ENCODE data around the gene NUBPL.
A peak's percentile ranks its signal among the peaks of the same experiment; 100 is the strongest.

NUBPL gene

GRCh38 chr14:31559939-31560338, 1.3 kb upstream of the NUBPL start:
- H3K27ac Mint-ChIP-seq, result no peak overlapping the region
- peaks cover 3% of the 10 kb centered on the region for H3K36me3 Mint-ChIP-seq (ENCODE audit: low read depth)
- H3K4me1 Mint-ChIP-seq (ENCODE audit: low read depth), result peaks cover 21% of the 10 kb centered on the region
- H3K9me3 Mint-ChIP-seq, result no peaks in the 10 kb centered on the region
- no peak for DNase-seq (ENCODE audit: low spot score)
- H3K27me3 Mint-ChIP-seq (ENCODE audit: low read depth), result peaks cover 17% of the 10 kb centered on the region
- no peak overlapping the region for H3K4me3 Mint-ChIP-seq

- H3K27me3 Mint-ChIP-seq (ENCODE audit: low read depth), result peaks cover 16% of the 10 kb centered on the region
- peak overlapping the region; percentile 99 for H3K27ac Mint-ChIP-seq
- peak overlapping the region; percentile 97 for H3K4me3 Mint-ChIP-seq
- DNase-seq (ENCODE audit: low spot score), result no peak
- H3K4me1 Mint-ChIP-seq (ENCODE audit: low read depth), result peaks cover 21% of the 10 kb centered on the region
- peaks cover 3% of the 10 kb centered on the region for H3K36me3 Mint-ChIP-seq (ENCODE audit: low read depth)
- H3K9me3 Mint-ChIP-seq, result no peaks in the 10 kb centered on the region
Observed at GRCh38 chr14:31560759-31561154, 447 bp upstream of the NUBPL start.

GRCh38 chr14:31564194-31564593, 3.0 kb downstream of the NUBPL start:
- H3K4me3 Mint-ChIP-seq, result no peak overlapping the region
- H3K27me3 Mint-ChIP-seq (ENCODE audit: low read depth), result peaks cover 3% of the 10 kb centered on the region
- no peak overlapping the region for H3K27ac Mint-ChIP-seq
- H3K9me3 Mint-ChIP-seq, result no peaks in the 10 kb centered on the region
- peaks cover 8% of the 10 kb centered on the region for H3K36me3 Mint-ChIP-seq (ENCODE audit: low read depth)
- H3K4me1 Mint-ChIP-seq (ENCODE audit: low read depth), result peaks cover 32% of the 10 kb centered on the region
- no peak for DNase-seq (ENCODE audit: low spot score)

DNA sequence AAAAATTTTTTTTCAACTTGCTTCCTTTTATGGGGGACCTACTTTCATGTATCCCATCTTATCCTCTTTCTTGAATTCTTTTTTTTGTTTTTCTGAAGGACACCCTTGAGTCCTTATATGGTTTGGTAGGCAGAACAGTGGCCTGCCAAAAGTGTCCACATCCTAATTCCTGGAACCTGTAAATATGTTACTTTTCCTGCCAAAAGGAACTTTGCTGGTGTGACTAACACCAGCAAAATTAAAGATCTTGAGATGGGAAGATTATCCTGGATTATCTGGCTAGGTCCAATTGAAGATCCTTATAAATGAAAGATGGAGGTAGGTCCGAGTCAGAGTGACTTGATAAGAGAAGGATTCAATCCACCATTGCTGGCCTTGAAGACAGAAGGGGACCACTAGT, 5.3 kb downstream of the NUBPL start:
- no peak overlapping the region for H3K4me3 Mint-ChIP-seq
- DNase-seq (ENCODE audit: low spot score), result no peak
- H3K27me3 Mint-ChIP-seq (ENCODE audit: low read depth), result no peaks in the 10 kb centered on the region
- peaks cover 24% of the 10 kb centered on the region for H3K4me1 Mint-ChIP-seq (ENCODE audit: low read depth)
- H3K27ac Mint-ChIP-seq, result no peak overlapping the region
- H3K36me3 Mint-ChIP-seq (ENCODE audit: low read depth), result peaks cover 6% of the 10 kb centered on the region
- H3K9me3 Mint-ChIP-seq, result no peaks in the 10 kb centered on the region

DNA sequence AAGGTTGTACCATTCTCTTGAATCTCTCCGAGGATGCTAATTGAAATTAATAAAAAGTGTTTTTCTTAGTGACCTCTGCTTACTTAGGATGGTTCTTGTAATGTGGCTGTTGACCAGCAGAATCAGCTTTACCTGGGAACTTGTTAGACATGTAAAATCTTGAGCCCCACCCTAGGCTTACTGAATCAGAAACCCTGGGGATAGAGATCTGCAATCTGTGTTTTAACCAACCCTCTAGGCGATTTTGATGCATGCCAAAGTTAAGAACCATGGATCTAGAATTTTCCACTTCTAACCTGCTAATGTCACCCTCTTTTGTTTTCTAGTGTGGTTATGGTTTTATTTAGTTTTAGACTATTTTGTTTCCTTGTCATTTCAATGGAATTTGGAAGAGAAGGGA, 6.5 kb downstream of the NUBPL start:
- Mint-ChIP-seq H3K4me1 (ENCODE audit: low read depth) (peaks cover 22% of the 10 kb centered on the region), H3K36me3 (ENCODE audit: low read depth) (peaks cover 6% of the 10 kb centered on the region), H3K9me3 (no peaks in the 10 kb centered on the region), H3K27me3 (ENCODE audit: low read depth) (no peaks in the 10 kb centered on the region), H3K27ac (no peak overlapping the region), H3K4me3 (no peak overlapping the region)
- no peak for DNase-seq (ENCODE audit: low spot score)

DNA sequence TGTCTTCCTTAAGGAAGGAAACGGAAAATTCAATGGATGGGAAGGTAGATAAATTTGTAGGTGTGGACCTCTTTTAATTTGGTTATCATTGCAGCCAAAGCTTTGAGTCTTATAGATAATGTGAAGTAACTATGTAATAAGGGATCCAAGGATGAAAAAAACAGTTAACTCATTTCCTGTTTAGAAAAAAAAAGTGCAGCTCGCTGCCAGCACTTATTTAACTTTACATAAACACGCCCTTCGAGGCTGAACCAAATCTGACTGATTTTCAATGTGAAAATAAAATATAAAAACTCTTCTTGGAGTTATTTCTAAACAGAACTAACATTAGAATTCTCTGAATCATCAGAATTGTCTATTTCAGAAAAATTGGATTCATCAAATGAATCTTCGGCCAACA, 7.0 kb downstream of the NUBPL start:
- peaks cover 19% of the 10 kb centered on the region for H3K4me1 Mint-ChIP-seq (ENCODE audit: low read depth)
- DNase-seq (ENCODE audit: low spot score), result no peak
- no peaks in the 10 kb centered on the region for H3K27me3 Mint-ChIP-seq (ENCODE audit: low read depth)
- no peaks in the 10 kb centered on the region for H3K9me3 Mint-ChIP-seq
- H3K4me3 Mint-ChIP-seq, result no peak overlapping the region
- no peak overlapping the region for H3K27ac Mint-ChIP-seq
- peaks cover 6% of the 10 kb centered on the region for H3K36me3 Mint-ChIP-seq (ENCODE audit: low read depth)

- Mint-ChIP-seq H3K4me1 (ENCODE audit: low read depth) (peaks cover 17% of the 10 kb centered on the region), H3K27me3 (ENCODE audit: low read depth) (no peaks in the 10 kb centered on the region), H3K36me3 (ENCODE audit: low read depth) (peaks cover 6% of the 10 kb centered on the region), H3K9me3 (no peaks in the 10 kb centered on the region), H3K4me3 (no peak overlapping the region), H3K27ac (no peak overlapping the region)
- DNase-seq (ENCODE audit: low spot score), result no peak
Observed at GRCh38 chr14:31568671-31569070, 7.5 kb downstream of the NUBPL start.

DNA sequence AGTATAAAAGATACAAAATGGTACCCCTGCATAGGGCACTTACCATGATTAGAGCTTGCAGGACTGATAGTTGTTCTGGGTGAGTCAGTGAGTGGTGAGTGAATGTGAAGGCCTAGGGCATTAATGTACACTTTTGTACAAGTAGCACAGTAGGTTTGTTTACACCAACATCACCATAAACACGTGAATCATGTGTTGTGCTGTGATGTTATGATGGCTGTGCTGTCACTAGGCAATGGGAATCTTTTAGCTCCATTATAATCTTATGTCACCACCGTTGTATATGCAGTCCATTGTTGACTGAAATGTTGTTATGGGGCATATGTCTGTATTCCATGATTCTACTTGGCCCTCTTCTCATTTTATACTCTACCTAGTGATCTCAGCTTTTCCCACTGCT, 11.8 kb downstream of the NUBPL start:
- Mint-ChIP-seq H3K27me3 (ENCODE audit: low read depth) (no peaks in the 10 kb centered on the region), H3K4me3 (no peak overlapping the region), H3K36me3 (ENCODE audit: low read depth) (peaks cover 2% of the 10 kb centered on the region), H3K9me3 (no peaks in the 10 kb centered on the region), H3K4me1 (ENCODE audit: low read depth) (peaks cover 6% of the 10 kb centered on the region), H3K27ac (no peak overlapping the region)
- DNase-seq (ENCODE audit: low spot score), result no peak

GRCh38 chr14:31576949-31577348, 15.7 kb downstream of the NUBPL start:
- Mint-ChIP-seq H3K9me3 (no peaks in the 10 kb centered on the region), H3K27me3 (ENCODE audit: low read depth) (no peaks in the 10 kb centered on the region)

DNA sequence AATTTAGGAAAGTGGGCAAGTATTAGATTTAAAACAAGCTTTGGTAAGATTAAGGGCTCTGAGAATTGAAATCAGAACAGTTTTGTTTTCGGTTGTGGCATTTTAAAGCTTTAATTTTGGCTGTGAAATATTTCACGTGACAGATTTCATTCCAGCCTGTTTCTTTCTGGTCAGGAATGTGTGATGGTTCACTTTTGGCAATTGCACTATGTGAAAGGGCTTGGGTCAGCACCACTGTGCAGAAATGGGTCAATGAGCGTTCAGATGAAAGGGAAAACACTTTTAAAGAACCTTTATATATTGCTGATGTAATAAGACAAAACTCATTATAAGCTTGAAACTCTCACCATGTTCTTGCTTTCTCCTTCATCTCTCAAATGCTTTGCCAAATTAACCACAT, 17.1 kb downstream of the NUBPL start:
- Mint-ChIP-seq H3K9me3 (no peaks in the 10 kb centered on the region), H3K4me3 (no peak overlapping the region), H3K27me3 (ENCODE audit: low read depth) (no peaks in the 10 kb centered on the region), H3K27ac (no peak overlapping the region), H3K36me3 (ENCODE audit: low read depth) (no peaks in the 10 kb centered on the region), H3K4me1 (ENCODE audit: low read depth) (no peaks in the 10 kb centered on the region)
- no peak for DNase-seq (ENCODE audit: low spot score)

More at GRCh38 chr14:31576949-31577348, 15.7 kb downstream of the NUBPL start:
- no peak overlapping the region for H3K27ac Mint-ChIP-seq
- no peak overlapping the region for H3K4me3 Mint-ChIP-seq
- H3K36me3 Mint-ChIP-seq (ENCODE audit: low read depth), result no peaks in the 10 kb centered on the region
- DNase-seq (ENCODE audit: low spot score), result no peak
- no peaks in the 10 kb centered on the region for H3K4me1 Mint-ChIP-seq (ENCODE audit: low read depth)

GRCh38 chr14:31578792-31579501, 17.7 kb downstream of the NUBPL start:
- Mint-ChIP-seq H3K4me1 (ENCODE audit: low read depth) (no peaks in the 10 kb centered on the region), H3K27me3 (ENCODE audit: low read depth) (no peaks in the 10 kb centered on the region), H3K4me3 (no peak overlapping the region), H3K9me3 (no peaks in the 10 kb centered on the region), H3K36me3 (ENCODE audit: low read depth) (no peaks in the 10 kb centered on the region), H3K27ac (no peak overlapping the region)
- no peak for DNase-seq (ENCODE audit: low spot score)

DNA sequence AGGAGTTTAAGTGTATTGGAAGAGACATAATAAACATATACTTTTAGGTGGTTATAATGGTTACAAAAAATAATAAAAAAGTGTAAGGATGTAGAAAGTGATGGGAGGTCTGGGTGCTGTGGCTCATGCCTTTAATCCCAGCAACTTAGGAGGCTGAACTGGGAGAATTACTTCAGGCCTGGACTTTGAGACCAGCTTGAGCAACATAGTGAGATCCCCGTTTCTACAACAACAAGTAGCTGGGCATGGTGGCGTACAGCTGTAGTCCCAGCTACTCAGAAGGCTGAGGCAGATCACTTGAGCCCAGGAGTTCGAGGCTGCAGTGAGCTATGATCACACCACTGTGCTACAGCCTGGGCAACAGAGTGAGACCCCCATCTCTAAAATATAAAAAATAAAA, 19.0 kb downstream of the NUBPL start:
- Mint-ChIP-seq H3K27ac (no peak overlapping the region), H3K9me3 (no peaks in the 10 kb centered on the region)

DNA sequence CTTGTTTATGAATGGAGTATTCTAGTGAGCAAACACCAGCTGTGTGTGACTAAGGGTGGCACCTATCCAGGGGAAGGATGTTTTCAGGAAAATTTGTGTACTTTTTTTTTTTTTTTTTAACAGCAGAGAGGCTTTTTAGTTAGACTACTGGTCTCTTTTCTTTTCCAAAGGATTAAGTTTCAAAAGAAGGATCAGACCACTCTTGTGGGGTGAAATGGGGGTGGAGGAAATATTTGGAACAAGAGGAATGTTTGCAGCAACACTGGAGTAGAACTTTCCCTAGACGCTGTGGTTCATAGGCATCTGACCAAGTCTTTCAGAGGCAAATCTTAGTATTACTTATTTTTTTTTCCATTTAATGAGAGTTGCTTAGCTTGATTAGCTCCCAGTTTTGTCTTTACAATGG, 21.1 kb downstream of the NUBPL start:
- H3K36me3 Mint-ChIP-seq (ENCODE audit: low read depth), result peaks cover 2% of the 10 kb centered on the region
- H3K4me3 Mint-ChIP-seq, result no peak overlapping the region
- H3K27ac Mint-ChIP-seq, result no peak overlapping the region
- H3K9me3 Mint-ChIP-seq, result no peaks in the 10 kb centered on the region
- DNase-seq (ENCODE audit: low spot score), result no peak
- peaks cover 3% of the 10 kb centered on the region for H3K4me1 Mint-ChIP-seq (ENCODE audit: low read depth)
- H3K27me3 Mint-ChIP-seq (ENCODE audit: low read depth), result no peaks in the 10 kb centered on the region

More for the DNA sequence above, 19.0 kb downstream of the NUBPL start:
- no peak for DNase-seq (ENCODE audit: low spot score)
- Mint-ChIP-seq H3K4me3 (no peak overlapping the region), H3K36me3 (ENCODE audit: low read depth) (peaks cover under 1% of the 10 kb centered on the region), H3K4me1 (ENCODE audit: low read depth) (peaks cover under 1% of the 10 kb centered on the region), H3K27me3 (ENCODE audit: low read depth) (no peaks in the 10 kb centered on the region)

DNA sequence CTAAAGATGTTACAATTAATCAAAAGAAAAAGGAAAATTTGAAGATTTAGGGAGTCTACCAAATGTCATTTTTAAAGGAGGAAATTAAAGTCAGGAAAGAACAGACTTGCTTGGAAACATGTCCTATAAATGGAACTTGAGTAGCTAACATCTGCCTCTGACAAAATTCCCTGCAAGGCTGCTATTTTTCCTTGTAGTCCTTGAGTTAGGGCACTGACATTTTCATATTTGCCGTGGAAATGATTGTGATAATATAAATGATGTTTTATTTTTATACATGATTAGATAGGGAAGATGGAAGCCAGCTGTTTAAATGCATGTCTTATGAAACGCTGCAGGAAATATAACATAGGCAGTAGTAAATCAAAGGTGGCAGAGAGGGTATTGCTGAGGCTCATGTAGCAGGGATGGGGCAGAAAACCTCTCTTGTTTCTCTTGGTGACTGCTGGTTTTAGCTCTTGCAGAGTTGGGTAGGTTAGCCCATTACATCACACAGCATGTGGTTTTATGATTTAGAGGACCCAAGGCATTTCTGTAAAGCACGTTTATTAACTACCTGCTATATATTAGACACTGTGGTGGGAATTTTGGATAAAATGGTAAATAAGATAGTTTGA, 21.7 kb downstream of the NUBPL start:
- no peak for DNase-seq (ENCODE audit: low spot score)
- H3K4me3 Mint-ChIP-seq, result no peak overlapping the region
- no peaks in the 10 kb centered on the region for H3K27me3 Mint-ChIP-seq (ENCODE audit: low read depth)
- H3K9me3 Mint-ChIP-seq, result no peaks in the 10 kb centered on the region
- H3K4me1 Mint-ChIP-seq (ENCODE audit: low read depth), result peaks cover 3% of the 10 kb centered on the region
- H3K36me3 Mint-ChIP-seq (ENCODE audit: low read depth), result peaks cover 2% of the 10 kb centered on the region
- no peak overlapping the region for H3K27ac Mint-ChIP-seq

GRCh38 chr14:31590206-31590605, 29.0 kb downstream of the NUBPL start:
- peaks cover 1% of the 10 kb centered on the region for H3K36me3 Mint-ChIP-seq (ENCODE audit: low read depth)
- no peaks in the 10 kb centered on the region for H3K27me3 Mint-ChIP-seq (ENCODE audit: low read depth)
- no peak overlapping the region for H3K4me3 Mint-ChIP-seq
- H3K9me3 Mint-ChIP-seq, result no peaks in the 10 kb centered on the region
- no peak for DNase-seq (ENCODE audit: low spot score)
- H3K27ac Mint-ChIP-seq, result no peak overlapping the region
- H3K4me1 Mint-ChIP-seq (ENCODE audit: low read depth), result peaks cover 3% of the 10 kb centered on the region
